WERI-Rb-1 (cell line): Measurements from ENCODE around the gene GPR153.

ENCODE experiments used
- DNase-seq: peaks from one replicate; pipeline ENCODE4 v3.0.0-alpha.2; 2020
- H3K27ac ChIP-seq: fragments of 250-450 bp; sonication (Bioruptor Pico); 2 replicates; pipeline ENCODE4 v1.5.1; 2020; ENCODE audit warnings: mild to moderate bottlenecking, moderate library complexity
- H3K27me3 ChIP-seq: fragments of 250-450 bp; sonication (Bioruptor Pico); 2 replicates; pipeline ENCODE4 v1.5.1; 2021; ENCODE audit warnings: mild to moderate bottlenecking, low read depth, moderate library complexity; ENCODE audit not compliant: insufficient read depth, severe bottlenecking
- H3K36me3 ChIP-seq: fragments of 250-450 bp; sonication (Bioruptor Pico); 2 replicates; pipeline ENCODE4 v1.5.1; 2020; ENCODE audit warnings: mild to moderate bottlenecking, moderate library complexity
- H3K4me3 ChIP-seq: 2 replicates; pipeline ENCODE4 v1.5.1; 2011; ENCODE audit warnings: low read depth, mild to moderate bottlenecking, control low read depth, low read length
- H3K9me3 ChIP-seq: fragments of 250-450 bp; sonication (Bioruptor Pico); 2 replicates; pipeline ENCODE4 v1.5.1; 2021; ENCODE audit warnings: mild to moderate bottlenecking, moderate library complexity; ENCODE audit not compliant: severe bottlenecking
- TF ChIP-seq, protein P1 (sequence below): IDR thresholded peaks from 2 replicates; pipeline ENCODE4 v1.5.1; 2011; ENCODE audit warnings: low read depth, mild to moderate bottlenecking, control low read depth, inconsistent platforms, low read length

Gene GPR153

DNA sequence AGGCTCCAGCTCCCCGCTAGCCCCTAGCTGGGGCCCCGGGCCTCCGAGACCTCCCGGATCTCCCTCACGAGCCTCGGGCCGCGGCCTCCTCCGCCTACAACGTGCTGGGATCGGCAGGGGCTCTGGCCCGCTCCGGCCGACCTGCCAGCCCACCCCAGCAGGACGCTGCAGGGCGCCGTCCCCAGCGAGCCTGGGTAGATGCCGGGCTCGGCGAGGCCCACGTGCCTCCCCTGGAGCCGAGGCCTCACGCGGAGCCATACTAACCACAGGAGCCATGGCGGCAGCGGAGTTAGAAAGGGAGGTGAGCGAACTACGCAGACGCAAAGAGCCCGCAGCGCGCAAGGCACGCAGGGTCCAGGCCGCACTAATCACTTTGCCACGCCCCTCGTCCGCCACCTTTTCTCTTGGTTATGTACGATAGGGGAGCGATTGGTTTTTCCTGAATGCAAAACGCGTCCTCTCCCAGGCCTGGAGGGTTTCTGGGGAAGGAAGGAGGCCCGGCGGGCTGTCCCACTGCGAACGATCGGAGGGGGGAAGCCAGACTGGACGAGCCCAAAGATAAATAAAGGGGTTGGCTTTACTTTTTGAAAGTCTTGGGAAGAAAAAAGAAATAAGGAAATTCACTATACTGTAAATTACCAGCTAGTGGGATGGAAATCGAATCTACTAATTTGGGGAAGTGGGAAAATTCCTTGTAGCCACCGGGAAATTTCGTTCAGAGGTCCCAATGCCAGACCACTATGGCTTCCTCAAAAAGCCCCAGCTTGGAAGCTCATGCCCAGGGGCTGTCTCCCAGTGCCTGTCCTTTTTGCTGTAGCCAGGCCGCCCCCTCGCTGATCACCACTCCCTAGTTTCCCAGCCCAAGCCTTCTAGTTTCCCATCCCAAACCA, 61.4 kb downstream of the GPR153 start, which contains the start of gene RPL22:
RPL22 (minus strand) TSS at position 298 of the 890 bp plus-strand sequence; CDS start at position 276, 22 bp downstream.
- no peaks in the 10 kb centered on the region for H3K9me3 ChIP-seq
- peak; percentile 99 for DNase-seq
- H3K36me3 ChIP-seq: peaks cover 41% of the 10 kb centered on the region
- peak within 1 kb of the TSS; percentile 95 for H3K4me3 ChIP-seq
- H3K27ac ChIP-seq: peak within 1 kb of the TSS; percentile 96
- TF ChIP-seq, protein P1, sequence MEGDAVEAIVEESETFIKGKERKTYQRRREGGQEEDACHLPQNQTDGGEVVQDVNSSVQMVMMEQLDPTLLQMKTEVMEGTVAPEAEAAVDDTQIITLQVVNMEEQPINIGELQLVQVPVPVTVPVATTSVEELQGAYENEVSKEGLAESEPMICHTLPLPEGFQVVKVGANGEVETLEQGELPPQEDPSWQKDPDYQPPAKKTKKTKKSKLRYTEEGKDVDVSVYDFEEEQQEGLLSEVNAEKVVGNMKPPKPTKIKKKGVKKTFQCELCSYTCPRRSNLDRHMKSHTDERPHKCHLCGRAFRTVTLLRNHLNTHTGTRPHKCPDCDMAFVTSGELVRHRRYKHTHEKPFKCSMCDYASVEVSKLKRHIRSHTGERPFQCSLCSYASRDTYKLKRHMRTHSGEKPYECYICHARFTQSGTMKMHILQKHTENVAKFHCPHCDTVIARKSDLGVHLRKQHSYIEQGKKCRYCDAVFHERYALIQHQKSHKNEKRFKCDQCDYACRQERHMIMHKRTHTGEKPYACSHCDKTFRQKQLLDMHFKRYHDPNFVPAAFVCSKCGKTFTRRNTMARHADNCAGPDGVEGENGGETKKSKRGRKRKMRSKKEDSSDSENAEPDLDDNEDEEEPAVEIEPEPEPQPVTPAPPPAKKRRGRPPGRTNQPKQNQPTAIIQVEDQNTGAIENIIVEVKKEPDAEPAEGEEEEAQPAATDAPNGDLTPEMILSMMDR: no peak
- no peaks in the 10 kb centered on the region for H3K27me3 ChIP-seq

DNA sequence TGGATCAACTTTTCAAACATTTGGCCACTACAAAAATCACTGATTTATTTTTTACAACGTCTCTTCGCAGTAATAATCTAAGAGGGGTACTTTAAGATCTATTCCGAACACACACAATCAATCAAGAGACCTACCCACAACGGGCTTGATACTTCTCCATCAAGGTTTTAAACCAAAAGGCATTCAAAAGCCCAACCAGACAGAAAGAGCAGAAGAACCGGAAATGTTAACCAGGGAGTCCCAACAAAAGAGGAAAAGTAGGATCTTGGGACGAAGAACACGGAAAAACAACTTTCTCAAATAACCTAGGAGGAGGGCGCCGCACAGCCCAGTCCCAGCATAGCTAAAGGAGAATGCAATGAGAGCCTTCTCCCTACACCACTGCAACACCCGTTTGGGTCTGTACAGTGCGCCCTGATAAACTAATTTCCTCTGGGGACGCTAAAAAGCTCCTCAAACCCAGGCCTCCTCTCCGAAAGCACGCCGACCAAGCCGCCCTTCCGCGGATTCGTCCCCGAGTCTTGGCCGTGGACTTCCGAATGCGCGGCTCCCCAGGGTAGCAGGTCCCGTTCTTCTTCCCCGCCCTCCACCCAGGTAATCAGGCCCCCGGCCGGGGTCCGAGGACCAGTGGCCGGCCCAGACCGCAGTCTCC, 62.1 kb downstream of the GPR153 start:
- H3K36me3 ChIP-seq: peaks cover 49% of the 10 kb centered on the region

DNA sequence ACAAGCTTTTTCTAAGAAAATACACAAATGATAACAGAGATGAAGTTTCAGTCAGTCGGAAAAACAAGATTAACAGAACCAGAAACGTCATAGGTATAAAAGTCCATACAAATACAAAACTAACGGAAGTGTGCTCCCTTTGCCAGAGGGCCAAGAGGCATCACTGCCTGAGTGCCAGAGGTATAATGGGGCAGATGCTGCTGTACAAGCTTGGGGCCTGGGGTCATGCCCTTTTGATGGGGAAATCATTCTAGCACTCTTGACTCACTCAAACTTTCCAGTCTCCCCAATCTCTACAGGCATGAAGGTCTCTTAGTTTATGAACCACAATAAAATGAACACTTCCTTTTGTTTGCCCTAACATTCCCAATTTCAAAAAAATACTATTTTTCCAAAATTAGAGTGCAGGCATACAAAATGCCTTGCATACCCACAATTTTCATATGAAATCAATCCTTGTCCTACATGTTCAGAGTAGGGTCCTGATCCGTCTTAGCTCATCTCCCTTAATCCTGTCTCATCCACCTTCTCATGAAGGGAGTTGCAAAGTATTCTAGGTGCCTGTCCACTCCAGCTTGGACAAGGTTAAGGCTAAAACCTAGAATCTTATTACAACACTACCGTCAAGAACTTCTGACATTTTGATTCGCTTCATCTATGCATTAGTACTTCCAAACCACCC, 63.0 kb downstream of the GPR153 start:
- Histone ChIP-seq H3K4me3 (peak overlapping the region; percentile 95), H3K27ac (peak overlapping the region; percentile 96; the same call in 1 of the 2 replicates), H3K27me3 (no peaks in the 10 kb centered on the region), H3K36me3 (peaks cover 57% of the 10 kb centered on the region), H3K9me3 (no peaks in the 10 kb centered on the region)
- TF ChIP-seq, protein P1: no peak
- no peak for DNase-seq

More for the DNA sequence above, 62.1 kb downstream of the GPR153 start:
- H3K27ac ChIP-seq: peak overlapping the region; percentile 96
- peak overlapping the region; percentile 95 for H3K4me3 ChIP-seq
- H3K9me3 ChIP-seq: no peaks in the 10 kb centered on the region
- TF ChIP-seq, protein P1: no peak
- no peaks in the 10 kb centered on the region for H3K27me3 ChIP-seq
- no peak for DNase-seq
